ENCODE results near the gene STK32C. TPM values are rescaled to one million over a fixed set of nuclear protein-coding genes. Genes with fewer than 3 reads are reported as not detected.

The STK32C gene
- total RNA-seq, 1 experiment from 2014 or later: 20.7 TPM

GRCh38 chr10:132186488-132187429 lies 121.0 kb downstream of the STK32C start, which contains the start of gene DPYSL4:
Gene DPYSL4, plus strand, starts transcription at chr10:132186948. Its CDS starts 116 bp downstream, at chr10:132187064.
- H3K27ac Mint-ChIP-seq (ENCODE audit: low read depth, unreplicated experiment): no peak within 1 kb of the TSS
- intact Hi-C loops (cut with micrococcal nuclease): no loop called here
- CTCF ChIA-PET: no interaction called here
- no TSS peak for BruUV-seq (replicated peaks)
- peaks cover 29% of the 10 kb centered on the region for H3K27me3 Mint-ChIP-seq (ENCODE audit: insufficient read depth, unreplicated experiment)
- no peaks in the 10 kb centered on the region for H3K36me3 Mint-ChIP-seq (ENCODE audit: insufficient read depth, unreplicated experiment)
- no peak for DNase-seq (ENCODE audit: unreplicated experiment)
- no peak for TF ChIP-seq CTCF (IDR thresholded peaks at IDR 0.05; ENCODE audit: unreplicated experiment)
- POLR2A ChIA-PET: no interaction called here
- H3K9me3 Mint-ChIP-seq (ENCODE audit: unreplicated experiment): no peaks in the 10 kb centered on the region
- no peak within 1 kb of the TSS for H3K4me3 Mint-ChIP-seq (ENCODE audit: unreplicated experiment)
- no peaks in the 10 kb centered on the region for H3K4me1 Mint-ChIP-seq (ENCODE audit: insufficient read depth, unreplicated experiment)

GRCh38 chr10:132185601-132186487 lies 121.9 kb downstream of the STK32C start:
- Mint-ChIP-seq H3K4me1 (ENCODE audit: insufficient read depth, unreplicated experiment) (no peaks in the 10 kb centered on the region), H3K9me3 (ENCODE audit: unreplicated experiment) (no peaks in the 10 kb centered on the region), H3K27ac (ENCODE audit: low read depth, unreplicated experiment) (no peak overlapping the region), H3K36me3 (ENCODE audit: insufficient read depth, unreplicated experiment) (no peaks in the 10 kb centered on the region), H3K27me3 (ENCODE audit: insufficient read depth, unreplicated experiment) (peaks cover 29% of the 10 kb centered on the region), H3K4me3 (ENCODE audit: unreplicated experiment) (no peak overlapping the region)
- no TSS peak for BruUV-seq (replicated peaks)
- ChIA-PET POLR2A (no interaction called here), CTCF (no interaction called here)
- no peak for TF ChIP-seq CTCF (IDR thresholded peaks at IDR 0.05; ENCODE audit: unreplicated experiment)
- DNase-seq (ENCODE audit: unreplicated experiment): no peak
- intact Hi-C loops (cut with micrococcal nuclease): no loop called here

DNA sequence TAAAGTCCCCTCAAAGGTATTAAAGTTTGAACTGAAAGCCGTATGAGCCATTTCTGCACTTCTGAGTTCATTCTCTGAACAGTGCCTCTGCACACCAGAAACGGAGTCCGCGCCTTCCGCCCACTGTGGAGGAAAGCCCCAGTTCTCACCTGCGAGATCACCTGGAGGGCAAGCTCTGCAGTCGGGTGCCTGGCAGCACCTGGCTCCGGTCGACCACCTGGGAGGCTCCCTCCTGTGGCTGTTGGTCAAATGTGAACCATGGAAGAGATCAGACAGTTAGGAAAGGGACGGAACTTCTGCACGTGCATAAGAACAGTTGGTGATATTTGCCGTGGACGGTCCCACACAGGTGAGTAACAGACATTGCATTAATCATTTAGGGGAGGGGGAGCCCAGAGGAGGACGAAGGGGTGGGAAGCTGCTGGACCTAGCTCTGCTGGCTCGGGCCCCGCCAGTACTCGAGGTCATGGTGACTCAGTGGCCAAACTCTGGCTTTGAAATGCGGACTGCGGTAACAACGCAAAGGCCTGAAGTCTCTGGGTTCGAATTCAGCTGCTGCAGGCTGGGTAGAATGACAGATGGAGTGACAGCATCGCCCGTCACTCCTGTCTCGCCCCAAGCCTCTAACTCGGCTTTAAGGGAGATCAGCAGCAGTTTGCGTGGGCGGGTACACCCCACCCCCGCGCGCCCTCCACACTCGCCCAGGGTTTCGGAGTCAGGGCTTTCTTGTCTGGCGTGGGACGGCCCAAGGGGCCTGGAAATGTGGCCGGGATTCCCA lies 122.7 kb downstream of the STK32C start:
- no peak for TF ChIP-seq CTCF (IDR thresholded peaks at IDR 0.05; ENCODE audit: unreplicated experiment)
- Mint-ChIP-seq H3K27ac (ENCODE audit: low read depth, unreplicated experiment) (no peak overlapping the region), H3K9me3 (ENCODE audit: unreplicated experiment) (no peaks in the 10 kb centered on the region), H3K27me3 (ENCODE audit: insufficient read depth, unreplicated experiment) (peaks cover 29% of the 10 kb centered on the region), H3K4me3 (ENCODE audit: unreplicated experiment) (no peak overlapping the region), H3K36me3 (ENCODE audit: insufficient read depth, unreplicated experiment) (no peaks in the 10 kb centered on the region), H3K4me1 (ENCODE audit: insufficient read depth, unreplicated experiment) (no peaks in the 10 kb centered on the region)
- ChIA-PET POLR2A (no interaction called here), CTCF (no interaction called here)
- BruUV-seq (replicated peaks): no TSS peak
- intact Hi-C loops (cut with micrococcal nuclease): no loop called here
- no peak for DNase-seq (ENCODE audit: unreplicated experiment)
